HG03060 (cell line): ENCODE data around the gene KRTAP10-7.
"Not testable (repeated sequence)": the region's sequence is repeated elsewhere in the genome, so short reads cannot be mapped to it uniquely, and the experiment has no call there.

Source experiments
- ATAC-seq: cut with Tn5 transposase; IDR thresholded peaks from one replicate; pipeline ENCODE4 v1.9.1; 2021; ENCODE audit warnings: low read depth, moderate number of reproducible peaks; ENCODE audit not compliant: unreplicated experiment

Gene KRTAP10-7

DNA sequence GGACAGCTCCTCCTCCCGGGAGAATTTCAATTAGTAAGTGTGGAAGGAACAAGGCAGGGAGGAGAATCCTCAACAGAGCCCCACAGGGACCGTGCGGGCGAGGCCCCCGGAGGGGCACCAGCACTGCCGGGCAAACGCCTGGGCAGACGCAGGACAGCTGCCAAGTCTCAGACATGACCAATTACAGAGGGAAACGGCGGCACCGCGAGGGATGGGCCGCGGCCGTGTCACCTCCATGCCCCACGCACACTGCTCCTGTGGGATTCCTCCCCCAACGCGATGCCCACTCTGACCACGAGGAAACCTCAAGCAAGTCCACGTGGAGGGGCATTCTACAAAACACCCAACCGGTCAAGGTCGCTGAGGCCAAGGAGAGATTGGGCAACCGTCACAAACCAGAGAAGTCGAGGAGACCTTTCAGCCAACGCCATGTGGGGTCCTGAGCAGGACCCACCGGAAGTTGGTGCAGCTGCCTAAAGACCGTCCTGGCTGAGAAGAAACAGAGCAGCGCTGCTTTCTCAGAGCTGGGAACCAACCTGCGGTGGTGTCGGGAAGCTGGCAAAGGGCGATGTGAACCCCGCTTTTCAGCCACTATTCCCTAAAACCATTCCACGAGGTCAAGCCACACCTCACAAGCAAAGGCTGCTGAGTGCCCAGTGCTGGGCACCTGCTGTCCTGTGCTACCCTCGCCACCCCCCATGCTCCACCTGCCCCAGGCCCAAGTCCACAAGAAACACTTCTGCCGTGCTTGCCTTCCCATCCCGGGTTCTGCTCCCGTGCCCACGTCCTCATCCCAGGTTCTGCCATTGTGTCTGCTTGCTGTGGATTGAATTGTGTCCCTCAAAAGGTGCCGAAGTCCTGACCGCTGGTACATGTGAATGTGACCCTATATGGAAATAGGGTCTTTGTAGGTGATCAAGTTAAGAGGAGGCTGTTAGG lies 28.3 kb upstream of the KRTAP10-7 start:
- ATAC-seq, result no peak

DNA sequence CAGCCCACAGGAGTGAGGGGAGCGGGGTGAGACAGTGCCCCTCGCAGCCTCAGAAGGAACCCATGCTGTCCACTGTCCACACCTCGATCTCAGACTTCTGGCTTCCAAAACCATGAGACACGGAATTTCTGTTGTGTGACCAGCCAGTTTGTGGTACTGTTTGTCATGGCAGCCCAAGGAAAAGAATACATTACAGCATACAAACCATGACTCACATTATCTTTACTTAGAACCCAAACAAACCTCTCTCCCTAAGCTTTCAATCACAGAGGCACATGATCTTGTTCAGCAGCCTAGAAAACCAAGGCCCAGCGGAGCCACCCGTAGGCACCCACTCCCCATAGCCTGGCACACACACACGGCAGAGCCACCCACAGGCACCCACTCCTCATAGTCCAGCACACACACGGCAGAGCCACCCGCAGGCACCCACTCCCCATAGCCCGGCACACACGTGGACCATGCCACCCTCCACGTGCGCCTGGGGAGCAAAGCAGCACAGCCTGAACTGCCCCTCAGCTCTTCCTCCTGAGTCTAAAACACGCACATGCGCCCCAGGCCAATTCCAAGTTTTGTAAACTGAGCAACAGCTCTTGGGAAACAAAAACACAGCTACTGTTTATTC lies 27.3 kb upstream of the KRTAP10-7 start:
- ATAC-seq, result no peak

DNA sequence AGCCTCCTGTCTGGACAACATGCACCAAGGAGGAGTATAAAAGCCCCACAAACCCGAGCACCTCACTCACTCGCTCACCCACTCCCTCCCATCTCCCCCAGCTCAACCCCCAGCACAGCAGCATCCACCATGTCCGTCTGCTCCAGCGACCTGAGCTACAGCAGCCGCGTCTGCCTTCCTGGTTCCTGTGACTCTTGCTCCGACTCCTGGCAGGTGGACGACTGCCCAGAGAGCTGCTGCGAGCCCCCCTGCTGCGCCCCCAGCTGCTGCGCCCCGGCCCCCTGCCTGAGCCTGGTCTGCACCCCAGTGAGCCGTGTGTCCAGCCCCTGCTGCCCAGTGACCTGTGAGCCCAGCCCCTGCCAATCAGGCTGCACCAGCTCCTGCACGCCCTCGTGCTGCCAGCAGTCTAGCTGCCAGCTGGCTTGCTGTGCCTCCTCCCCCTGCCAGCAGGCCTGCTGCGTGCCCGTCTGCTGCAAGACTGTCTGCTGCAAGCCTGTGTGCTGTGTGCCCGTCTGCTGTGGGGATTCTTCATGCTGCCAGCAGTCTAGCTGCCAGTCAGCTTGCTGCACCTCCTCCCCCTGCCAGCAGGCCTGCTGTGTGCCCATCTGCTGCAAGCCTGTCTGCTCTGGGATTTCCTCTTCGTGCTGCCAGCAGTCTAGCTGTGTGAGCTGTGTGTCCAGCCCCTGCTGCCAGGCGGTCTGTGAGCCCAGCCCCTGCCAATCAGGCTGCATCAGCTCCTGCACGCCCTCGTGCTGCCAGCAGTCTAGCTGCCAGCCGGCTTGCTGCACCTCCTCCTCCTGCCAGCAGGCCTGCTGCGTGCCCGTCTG lies 26.6 kb upstream of the KRTAP10-7 start, which contains the start of gene KRTAP10-4:
Gene KRTAP10-4 (plus strand): TSS at position 100 of the 827 bp plus-strand sequence. CDS start 30 bp downstream, at position 130.
- not testable (repeated sequence) for ATAC-seq

DNA sequence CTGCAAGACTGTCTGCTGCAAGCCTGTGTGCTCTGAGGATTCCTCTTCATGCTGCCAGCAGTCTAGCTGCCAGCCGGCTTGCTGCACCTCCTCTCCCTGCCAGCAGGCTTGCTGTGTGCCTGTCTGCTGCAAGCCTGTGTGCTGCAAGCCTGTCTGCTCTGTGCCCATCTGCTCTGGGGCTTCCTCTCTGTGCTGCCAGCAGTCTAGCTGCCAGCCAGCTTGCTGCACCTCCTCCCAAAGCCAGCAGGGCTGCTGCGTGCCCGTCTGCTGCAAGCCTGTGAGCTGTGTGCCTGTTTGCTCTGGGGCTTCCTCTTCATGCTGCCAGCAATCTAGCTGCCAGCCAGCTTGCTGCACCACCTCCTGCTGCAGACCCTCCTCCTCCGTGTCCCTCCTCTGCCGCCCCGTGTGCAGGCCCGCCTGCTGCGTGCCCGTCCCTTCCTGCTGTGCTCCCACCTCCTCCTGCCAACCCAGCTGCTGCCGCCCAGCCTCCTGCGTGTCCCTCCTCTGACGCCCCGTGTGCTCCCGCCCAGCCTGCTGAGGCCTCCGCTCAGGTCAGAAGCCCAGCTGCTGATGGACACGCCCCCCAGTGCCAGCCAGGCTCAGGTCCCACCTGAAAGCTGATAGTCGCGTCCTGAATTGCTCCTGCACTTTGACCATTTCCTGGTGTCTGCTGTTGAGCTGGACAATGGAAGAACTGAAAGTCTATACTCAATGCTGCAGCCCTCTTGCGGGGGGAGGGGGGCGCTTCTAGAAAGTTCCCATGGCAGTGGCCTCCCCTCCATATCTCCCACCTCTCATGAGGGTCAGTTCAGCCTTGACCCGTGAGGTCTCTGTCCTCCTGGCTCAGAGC lies 25.7 kb upstream of the KRTAP10-7 start:
- no peak for ATAC-seq

DNA sequence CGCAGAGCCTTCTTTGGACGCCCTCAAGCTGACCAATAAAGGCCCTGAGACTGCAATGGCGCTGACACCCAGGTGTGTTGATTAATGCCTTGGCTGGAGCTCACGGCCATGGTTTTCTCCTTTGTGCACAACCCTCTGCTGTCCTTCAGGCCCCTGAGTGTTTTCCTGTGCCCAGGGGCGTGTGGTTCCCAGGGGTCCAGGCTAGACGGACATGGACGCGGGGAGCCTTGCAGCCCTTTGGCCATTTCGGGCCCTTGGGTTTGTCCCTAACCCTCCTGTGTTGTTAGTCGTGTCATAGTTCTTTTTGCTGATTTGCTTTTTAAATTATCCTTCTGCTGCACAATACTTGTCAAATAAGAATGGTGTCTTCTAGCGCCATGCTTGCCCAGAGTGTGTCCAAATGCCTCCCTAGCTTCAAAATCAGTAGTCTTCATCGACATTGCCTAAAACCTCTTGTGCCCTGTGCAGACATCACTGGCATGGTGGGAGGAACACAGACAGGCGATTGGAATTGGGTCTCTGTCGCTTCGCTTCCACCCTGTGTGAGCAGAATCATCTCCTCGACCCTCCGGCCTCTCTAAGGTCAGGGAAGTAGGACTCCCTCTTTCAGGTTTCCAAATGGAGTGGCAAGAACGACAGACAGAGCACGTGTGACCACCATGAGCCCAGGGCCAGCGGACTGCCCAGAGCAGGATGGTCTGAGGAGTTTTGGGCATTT lies 24.9 kb upstream of the KRTAP10-7 start:
- ATAC-seq, result no peak

DNA sequence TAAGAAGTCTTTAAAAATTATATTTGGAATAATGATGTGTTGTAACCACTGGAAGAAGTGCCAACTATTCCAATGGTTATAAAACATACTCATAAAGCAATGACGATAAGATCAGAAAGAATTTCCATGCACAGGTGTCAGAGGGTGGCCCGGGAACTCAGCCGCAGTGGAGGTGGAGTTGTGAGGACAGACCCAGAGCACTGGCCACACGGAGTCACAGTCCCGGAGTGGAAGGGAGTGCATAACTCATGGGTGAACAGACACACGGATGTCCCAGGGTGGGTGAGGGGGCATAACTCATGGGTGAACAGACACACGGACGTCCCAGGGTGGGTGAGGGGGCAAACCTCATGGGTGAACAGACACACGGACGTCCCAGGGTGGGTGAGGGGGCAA lies 24.4 kb upstream of the KRTAP10-7 start:
- no peak for ATAC-seq

DNA sequence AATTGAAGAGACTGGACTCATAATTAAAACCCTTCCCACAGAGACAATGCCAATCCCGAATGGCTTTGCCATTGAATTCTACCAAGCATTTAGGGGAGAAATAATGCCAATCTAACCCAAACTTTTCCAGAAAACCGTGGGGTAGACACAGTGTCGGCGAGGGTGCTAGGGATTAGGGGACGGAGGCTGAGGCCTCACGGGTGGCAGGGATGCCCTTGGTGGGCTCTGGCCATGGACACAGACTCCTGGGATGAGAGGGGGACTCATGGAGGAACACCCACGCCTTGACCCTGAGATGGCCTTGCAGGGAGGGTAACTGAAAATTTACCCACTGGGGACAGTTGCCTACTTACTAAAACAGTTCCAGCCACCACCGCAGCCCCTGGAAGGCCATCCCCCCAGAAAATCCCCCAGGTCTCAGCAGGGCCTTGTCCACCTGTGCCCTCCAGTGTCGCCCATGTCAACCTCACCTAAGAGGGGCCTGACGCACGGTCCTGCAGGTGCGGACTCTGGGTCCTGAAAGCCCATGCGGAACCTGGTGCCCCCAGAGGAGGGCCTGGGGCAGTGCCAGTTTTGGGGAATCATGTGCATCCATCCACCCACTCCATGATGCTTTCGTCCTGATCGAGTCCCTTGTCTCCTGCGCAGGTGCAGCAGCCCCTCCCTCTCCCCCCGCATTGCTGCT lies 21.9 kb upstream of the KRTAP10-7 start:
- ATAC-seq, result no peak

DNA sequence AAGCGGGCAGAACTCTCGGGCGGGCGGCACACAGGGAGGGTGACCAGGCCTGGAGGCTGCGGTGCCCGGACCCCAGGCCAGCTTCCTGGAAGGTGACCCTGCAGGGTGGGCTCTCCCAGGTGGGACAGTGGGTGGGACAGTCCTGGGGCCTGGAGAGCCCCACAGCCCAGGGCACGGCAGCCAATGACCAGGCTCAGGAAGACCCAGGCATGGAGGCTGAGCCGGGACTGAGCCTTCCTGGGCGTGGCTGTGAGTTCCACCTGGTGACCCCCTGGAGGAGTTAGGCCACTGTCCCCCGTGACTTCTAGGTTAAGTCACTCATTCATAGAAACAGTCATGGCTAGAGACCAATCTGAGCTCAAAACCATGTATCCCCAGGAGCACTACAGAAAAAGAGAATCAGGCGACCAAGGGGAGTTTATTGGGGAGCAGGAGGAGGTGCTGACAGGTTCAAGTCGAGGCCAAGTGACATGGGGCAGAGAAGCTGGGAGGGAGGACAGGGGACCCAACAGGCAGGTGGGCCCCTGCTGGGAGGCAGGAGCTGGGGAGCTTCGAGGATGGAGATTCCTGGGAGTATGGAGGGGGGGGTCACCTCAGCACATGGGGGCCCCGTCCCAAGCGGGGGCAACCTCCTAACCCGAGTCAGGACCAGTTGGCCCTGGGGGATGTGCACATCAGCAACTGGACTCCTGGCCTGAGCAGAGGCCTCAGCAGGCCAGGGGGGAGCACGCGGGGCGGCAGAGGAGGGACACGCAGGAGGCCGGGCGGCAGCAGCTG lies 21.2 kb upstream of the KRTAP10-7 start:
- no peak for ATAC-seq

DNA sequence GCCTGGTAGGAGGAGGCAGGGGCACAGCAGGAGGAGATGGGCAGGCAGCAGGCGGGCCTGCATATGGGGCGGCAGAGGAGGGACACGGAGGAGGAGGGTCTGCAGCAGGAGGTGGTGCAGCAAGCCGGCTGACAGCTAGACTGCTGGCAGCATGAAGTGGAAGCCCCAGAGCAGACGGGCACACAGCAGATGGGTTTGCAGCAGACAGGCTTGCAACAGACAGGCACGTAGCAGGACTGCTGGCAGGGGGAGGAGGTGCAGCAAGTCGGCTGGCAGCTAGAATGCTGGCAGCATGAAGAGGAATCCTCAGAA lies 20.6 kb upstream of the KRTAP10-7 start:
- no peak for ATAC-seq

DNA sequence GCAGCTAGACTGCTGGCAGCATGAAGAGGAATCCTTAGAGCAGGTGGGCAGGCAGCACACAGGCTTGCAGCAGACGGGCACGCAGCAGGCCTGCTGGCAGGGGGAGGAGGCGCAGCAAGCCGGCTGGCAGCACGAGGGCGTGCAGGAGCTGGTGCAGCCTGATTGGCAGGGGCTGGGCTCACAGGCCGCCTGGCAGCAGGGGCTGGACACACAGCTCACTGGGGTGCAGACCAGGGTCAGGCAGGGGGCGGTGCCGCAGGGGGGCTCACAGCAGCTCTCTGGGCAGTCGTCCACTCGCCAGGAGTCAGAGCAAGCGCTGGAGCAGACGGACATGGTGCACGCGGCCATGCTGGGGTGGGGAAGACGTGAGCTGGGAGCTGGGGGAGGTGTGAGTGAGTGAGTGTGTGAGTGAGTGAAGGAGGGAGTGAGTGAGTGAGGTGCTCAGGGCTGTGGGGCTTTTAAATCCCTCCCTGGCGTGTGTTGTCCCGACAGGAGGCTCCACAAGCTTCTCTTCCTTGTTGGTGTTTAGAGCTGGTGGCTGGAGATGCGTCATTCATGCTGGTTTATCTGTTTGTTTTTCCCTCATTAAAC lies 20.1 kb upstream of the KRTAP10-7 start, which contains the start of gene KRTAP10-5:
Gene KRTAP10-5 (minus strand): TSS at position 374 of the 591 bp plus-strand sequence. CDS start 26 bp downstream, at position 348.
- not testable (repeated sequence) for ATAC-seq

DNA sequence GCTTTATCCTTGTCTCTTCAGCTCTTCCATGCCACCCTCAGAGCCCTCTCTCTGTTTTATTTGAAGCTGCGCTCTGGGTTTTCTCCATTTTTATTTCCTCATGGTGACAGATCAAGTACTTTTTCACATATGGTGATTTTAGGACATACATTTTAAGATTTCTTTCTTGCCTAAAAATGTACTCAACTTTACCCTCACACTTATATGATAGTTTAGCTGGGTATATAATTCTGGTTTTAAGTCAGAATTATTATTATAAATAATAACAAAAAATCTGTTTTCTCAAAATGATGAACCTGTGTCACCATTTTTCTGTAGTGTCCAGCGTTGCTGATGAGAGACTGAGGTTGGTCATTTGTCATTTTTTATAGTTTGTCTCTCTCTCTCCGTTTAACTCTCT lies 19.2 kb upstream of the KRTAP10-7 start:
- ATAC-seq, result no peak

DNA sequence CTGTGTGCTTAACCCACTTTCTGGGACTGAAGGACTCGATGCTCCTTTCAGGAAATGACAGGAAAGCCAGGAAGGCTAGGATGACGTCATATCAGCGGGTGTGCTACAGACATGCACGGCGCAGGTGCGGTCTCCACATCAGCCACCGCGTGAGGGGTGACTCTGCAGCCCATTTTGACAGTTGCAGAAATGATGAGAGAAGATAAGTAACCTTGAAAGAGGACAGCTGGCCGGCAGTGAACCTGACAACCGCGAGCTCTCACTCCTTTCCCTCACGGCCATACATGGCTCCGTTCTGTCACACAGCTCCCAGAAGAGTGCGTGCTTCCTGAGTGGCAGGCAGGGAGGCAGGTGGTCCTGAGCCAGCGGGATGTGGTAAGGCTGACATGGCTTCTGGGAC lies 18.3 kb upstream of the KRTAP10-7 start:
- ATAC-seq, result no peak

DNA sequence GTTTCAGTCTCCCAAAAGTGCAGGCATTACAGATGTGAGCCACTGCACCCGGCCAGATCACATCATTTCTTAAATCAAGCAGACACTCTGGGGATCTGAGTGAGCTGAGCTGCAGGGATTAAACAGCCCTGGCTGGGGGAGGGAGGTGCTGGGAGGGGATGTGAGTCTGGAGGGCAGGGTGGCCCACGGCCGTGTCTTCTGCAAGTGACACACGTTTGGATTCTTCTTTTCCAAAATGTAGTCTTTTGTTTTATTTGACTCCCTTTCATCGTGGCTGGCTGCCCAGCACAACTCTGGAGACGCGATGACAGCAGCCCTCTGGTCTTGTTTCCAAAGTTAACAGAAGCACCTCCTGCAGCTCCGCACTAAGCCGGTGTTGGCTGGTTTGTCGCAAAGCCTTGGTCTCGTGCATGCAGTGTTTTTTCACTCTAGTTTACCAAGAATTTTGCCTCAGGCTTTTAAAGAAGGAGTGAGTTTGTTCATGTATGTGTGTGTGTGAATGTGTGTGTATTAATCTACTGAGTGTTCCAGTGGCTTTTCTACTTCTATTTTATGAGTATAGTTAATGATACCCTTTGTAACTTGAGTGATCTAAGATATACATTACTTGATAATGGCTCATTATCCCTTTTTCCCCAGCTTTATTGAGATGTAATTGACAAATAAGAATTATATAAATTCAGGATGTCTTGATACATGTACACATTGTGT lies 17.2 kb upstream of the KRTAP10-7 start:
- ATAC-seq, result no peak

DNA sequence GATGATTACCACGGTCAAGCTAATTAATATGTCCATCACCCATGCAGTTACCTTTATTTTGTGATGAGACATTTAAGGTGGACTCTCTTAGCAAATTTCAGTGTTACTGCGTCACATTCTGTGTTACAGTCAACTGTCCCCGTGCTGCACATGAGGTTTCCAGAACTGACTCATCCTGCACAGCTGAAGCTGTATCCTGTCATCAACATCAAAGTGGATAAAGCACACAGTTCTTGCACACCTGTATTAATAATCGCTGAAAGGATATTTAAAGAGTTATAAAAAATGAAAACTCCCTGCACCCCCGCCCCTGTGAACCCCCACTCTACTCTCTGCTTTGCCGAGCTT lies 16.6 kb upstream of the KRTAP10-7 start:
- no peak for ATAC-seq

DNA sequence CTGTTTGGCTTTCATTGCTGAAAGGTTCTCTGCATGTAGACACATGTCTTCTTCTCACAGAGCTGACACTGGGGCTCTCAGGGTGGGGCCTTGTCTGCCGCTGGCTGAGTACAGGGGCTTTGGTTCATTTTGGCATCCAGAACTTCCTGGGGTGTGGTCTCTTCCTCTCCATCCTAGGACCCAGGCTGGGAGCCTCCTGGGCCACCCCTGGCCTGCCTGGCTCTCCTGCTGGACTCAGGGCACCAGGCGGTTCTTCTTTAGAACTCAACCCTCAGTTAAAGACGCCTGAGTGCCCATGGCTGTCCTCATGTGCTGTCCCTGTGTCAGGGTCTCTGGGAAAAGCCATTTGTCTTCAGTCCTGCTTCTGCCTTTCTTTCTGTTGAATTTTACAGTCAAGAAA lies 14.5 kb upstream of the KRTAP10-7 start:
- ATAC-seq, result no peak

DNA sequence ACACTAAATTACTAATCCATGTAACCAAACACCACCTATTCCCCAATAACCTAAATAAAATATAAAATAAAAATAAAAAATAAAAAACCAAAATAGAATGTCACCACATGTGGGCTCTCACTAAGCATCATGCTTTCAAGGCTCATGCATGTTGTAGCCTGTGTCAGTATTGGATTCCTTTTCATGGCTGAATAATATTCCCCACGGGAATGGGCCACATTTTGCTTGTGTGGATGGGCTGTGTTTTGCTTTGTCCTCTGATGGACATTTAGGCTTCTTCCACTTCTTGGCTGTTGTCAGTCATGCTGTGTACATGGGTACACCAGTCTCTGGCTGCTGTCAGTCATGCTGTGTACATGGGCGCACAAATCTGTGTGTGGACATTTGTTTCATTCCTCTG lies 11.3 kb upstream of the KRTAP10-7 start:
- ATAC-seq, result no peak

DNA sequence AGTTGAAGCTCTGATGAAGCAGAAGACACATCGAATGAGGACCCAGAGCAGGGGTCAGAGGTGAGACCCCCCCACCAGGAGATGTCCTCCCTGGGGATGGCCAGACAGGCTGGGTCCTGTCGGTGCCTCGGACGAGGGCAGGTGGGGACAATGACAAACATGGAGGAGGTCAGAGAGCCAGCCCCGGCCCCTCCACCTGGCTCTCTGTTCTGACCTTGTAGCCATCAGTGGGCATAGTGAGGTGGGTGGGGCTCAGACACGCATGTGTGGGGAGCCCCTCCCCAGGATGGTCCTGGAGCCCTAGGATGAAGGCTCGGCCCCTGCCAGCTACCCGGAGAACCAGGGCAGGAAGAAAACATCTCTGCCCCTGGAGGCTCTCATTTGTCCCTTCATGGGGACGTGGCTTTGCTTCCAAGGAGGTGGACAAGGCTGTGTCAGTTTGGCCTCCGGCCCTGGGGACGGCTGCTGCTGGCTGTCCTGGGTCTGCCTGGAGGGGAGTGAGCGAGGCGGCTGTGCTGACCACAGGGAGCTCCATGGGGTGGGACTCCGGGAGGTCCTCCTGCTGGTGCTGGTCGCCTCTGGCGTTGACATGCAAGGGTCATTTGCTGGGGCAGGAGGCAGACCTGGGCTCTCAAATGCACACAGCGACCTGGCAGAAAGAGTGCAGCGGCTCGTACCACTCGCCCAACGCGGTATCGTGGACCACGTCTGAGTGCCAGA lies 10.7 kb upstream of the KRTAP10-7 start:
- no peak for ATAC-seq
